GM19035 (cell line): ENCODE results near the gene VPS33A.
"Not testable (repeated sequence)": the region's sequence is repeated elsewhere in the genome, so short reads cannot be mapped to it uniquely, and the experiment has no call there.

Experiments
- ATAC-seq: cut with Tn5 transposase; IDR thresholded peaks from one replicate; pipeline ENCODE4 v1.9.1; 2021; ENCODE audit not compliant: unreplicated experiment

Gene VPS33A

DNA sequence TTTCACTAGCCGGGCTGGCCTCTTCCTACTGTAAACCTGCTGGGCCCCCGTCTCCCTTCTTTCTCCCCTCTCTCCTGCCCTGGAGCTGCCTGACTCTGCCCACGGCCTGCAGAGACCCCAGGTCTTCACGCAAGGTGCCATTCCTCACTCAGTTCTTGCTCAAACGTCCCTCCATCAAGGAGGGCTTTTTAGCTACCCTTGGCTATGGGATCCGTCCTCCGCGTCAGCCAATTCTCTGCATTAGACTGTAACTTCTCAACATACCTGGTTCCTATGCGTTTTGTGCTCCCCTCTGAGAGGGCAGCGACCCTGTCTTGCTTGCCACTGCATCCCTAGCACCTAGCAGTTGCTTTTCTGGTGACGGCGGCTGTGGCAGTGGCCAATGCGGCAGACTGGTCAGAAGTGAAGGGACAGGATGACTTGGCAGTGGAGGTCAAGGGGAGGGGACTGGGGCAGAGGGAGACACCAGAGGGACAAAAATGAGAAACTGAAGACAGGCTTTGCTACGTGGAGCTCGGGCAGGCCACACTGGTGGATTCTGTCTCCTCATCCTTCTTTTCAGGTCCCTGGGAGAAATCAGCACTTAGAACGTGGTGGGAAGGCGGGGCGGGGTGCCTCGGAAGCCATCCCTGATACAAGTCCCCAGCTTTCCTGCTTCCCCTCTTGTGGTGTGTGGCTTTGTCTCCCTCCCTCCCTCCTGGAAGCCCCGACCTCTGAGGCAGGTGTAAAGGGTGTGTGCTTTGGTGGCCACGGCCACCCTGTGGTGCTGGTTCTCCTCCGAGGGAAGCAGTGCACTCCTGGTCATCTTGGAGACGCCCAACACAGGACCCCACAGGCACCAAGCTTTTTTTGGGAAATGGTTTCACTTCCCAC, 61.0 kb downstream of the VPS33A start:
- no peak for ATAC-seq

DNA sequence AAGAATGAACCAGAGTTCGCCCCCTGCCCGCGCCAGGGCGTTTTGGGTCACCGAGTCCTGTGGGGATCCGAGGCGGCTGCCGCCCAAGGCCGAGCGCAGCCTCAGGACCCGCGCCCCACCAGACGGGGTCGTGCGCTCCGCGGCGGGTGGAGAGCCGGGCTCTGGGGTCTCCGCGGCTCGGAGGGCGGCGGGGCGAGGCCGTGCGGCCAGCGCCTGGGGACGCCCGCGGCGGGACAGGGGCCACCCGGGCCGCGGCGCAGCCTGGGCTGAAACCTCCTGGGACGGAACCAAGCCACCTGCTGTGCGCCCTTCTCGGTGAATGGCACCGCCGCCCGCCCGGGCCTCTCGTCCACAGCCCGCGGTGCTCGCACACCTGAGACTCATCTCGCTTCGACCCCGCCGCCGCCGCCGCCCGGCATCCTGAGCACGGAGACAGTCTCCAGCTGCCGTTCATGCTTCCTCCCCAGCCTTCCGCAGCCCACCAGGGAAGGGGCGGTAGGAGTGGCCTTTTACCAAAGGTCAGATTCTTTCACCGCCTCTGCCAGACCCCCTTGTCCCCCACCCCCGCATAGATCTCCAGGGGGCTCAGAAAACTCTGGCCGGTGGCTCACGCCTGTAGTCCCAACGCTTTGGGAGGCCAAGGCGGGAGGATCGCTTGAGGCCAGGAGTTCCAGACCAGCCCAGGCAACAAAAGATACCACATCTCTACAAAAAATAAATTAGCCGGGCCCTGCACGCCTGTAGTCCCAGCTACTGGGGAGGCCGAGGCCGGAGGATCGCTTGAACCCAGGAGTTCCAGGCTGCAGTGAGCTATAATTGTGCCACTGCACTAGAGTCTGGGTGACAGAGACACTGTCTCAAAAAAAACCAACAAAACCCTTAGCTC, 61.9 kb downstream of the VPS33A start:
- no peak for ATAC-seq

DNA sequence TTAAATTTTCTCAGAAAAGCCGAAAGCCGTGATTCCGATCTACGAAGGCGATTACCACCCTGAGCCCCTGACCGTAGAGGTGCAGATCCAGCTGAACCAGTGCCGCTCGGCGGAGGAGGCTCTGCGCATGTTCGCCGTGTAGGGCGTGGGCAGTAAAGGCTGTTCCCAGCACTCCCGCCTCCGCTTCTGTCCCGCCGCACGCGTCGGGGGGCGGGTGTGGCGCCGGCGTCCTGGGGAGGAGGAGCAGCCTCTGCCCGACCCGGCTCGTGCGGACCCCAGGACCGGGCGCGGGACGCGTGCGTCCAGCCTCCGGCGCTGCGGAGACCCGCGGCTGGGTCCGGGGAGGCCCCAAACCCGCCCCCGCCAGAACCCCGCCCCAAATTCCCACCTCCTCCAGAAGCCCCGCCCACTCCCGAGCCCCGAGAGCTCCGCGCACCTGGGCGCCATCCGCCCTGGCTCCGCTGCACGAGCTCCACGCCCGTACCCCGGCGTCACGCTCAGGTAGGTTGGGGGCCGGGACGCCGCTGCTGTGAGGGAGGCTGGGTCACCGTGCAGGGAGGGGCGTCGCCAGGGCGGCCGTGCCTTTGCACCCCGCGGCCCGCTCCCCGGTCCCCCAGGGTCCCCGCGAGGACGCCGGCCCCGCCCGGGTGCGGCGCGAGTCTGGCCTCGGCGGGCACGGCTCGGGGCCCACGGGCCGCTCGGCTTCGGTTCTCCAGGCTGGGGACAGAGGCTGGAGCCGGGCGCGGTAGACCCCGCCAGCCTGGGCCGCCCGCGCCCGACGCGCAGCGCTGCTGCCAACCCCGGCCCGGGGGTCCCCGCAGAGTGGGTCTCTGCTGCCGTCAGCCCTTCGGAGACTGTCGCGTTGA, 62.8 kb downstream of the VPS33A start, which contains the start of gene B3GNT4:
TSS of gene B3GNT4 (plus strand) at position 409 of the 866 bp plus-strand sequence. CDS start 910 bp downstream, outside the sequence.
- ATAC-seq = no peak

DNA sequence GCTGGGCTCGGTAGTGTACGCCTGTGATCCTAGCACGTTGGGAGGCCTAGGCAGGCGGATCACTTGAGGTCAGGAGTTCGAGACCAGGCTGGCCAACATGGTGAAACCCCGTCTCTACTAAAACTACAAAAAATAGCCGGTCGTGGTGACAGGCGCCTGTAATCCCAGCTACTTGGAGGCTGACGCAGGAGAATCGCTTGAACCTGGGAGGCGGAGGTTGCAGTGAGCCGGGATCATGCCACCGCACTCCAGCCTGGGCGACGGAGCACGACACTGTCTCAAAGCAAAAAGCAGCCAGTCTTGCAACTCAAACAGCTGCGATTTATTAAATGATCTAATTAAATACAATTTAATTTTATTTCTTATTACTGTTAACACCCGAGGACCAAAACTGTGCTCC, 63.5 kb downstream of the VPS33A start:
- ATAC-seq = not testable (repeated sequence)

DNA sequence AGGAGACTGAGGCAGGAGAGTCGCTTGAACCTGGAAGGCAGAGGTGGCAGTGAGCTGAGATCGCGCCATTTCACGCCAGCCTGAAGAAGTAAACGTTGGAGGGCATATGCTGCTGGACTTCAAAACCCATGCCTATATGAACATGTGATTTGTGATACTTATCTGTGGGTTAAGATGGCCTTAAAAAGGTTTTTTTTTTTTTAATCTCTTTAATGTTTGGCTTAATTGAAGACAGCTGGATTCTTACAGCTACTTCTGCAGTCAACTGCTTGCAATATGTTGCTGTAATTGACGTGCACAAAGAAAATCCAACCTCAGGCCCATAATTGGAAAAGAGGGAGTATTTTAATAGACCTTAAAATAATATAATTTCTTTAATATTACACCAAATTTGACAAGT, 64.3 kb downstream of the VPS33A start:
- no peak for ATAC-seq

DNA sequence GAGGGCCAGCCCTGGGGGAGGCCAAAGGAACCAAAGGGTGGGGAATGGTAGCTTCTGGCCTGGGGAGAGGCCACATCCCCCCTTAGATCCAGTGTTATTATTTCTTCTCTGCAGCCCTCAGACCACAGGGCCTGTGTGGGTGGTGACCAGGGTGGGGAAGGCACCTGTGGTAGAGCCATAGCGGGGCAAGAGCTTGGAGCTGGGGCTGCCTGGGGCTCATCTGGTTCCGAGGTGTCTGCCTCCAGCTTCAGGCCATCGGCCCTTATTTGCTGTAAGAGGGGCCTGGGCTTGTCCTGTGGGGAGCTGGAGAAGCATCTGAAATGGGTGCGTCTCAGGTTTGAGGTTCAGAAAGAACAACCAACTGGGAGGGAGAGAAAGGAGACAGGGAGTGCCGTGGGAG, 64.9 kb downstream of the VPS33A start:
- no peak for ATAC-seq

DNA sequence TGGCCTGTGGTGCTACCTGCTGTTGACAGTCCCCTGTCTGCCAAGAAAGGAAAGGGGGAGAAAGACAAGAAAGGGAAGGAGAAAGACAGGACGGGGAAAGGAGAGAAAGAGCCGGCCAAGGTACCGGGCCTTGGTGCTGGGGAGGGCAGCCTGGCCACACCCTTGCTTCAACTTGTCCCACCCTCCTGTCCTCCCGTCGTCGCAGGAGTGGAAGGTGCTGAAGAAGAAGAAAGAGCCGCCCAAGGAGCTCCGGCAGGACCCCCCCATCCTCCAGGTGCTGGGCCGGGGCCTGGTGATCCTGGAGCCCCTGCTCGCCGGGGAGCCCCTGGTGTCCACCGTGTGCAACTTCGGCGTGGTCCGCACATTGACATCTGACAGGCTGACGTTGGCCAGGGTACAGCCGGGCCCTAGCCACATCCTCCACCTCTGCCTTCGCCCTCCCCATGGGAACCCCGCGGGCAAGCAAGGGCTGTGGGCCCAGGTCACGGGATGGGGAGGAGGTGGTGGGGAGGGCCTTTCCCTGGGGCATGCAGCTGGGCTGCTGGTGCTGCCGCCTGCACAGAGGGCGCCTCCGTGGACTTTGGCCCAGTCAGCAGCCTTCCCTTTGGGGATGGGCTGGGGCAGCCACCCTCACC, 65.6 kb downstream of the VPS33A start:
- no peak for ATAC-seq

DNA sequence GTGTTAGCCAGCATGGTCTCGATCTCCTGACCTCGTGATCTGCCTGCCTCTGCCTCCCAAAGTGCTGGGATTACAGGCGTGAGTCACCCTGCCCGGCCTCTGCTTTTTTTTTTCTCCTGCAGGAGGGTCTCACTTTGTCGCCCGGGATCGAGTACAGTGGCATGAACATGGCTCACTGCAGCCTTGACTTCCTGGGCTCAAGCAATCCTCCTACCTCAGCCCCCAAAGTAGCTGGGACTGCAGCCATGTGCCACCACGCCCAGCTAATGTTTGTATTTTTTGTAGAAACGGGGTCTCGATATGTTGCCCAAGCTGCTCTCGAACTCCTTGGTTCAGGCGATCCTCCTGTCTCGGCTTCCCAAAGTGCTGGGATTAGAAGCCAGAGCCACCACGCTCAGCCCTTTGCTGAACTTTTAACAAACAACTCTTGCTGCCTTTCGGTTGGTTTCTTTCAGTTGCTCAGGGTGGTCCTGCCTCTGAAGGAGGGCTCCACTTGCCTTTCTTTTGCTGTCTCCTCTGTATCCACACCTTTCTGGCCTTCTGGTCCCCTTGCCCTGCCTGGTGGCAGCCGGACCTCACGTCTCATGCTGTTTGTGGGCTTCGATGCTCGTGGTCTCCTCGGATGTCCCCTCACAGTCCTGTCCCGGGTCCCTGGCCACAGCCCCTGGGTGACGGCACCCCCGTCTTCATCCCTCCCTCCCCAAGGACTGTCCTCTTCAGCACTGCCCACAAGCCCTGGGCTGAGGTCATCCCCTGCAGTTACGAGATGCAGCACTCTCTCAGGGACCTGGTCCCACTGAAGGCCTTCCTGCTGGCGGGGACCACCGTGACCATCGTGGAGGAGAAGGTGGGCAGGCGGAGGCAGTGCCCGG, 66.6 kb downstream of the VPS33A start:
- no peak for ATAC-seq

DNA sequence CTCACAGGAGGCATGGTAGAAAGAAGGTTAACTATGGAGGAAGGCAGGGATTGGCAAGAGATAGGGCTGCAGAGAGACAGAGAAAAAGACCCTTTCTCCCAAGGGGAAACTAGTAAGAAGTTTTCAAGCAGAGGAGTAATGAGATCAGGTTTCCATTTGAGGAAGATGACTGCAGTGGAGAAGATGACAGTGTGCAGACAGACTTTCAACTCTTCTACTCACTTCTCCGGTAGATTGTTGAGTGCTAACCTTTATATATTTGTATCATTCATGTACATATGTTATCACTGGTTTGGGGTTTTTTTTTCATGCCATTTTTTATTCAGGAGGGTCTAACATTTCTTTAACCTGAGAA, 68.7 kb downstream of the VPS33A start:
- no peak for ATAC-seq

DNA sequence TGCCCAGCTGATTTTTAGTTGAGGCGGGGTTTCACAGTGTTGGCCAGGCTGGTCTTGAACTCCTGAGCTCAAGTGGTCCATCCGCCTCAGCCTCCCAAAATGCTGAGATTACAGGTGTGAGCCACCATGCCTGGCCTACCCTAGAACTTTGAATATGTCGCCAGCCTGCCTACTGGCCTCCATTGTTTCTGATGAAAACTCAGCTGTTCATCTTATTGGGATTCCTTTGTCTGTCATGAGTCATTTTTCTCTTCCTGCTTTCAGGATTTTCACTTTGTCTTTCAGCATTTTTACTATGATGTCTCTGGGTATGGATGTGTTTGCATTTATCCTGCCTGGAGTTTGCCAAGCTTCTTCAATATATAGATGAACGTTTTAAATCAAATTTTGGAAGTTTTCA, 70.9 kb downstream of the VPS33A start:
- ATAC-seq = no peak

DNA sequence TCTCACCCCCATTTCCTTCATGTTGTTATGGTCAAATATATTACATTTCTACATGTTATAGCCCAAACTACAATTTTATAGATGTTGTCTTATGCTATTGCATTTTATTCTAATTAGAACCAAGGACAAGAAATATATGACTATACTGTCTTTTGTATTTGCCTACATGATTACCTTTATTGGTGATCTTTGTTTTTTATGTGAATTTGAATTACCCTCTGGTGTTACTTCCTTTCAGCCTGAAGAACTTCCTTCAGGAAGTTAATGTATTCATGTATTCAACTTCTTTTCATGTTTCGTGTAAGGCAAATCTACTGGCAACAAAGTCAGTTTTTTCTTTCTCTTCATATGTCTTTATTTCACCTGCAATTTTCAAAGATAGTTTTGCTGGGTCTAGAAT, 71.5 kb downstream of the VPS33A start:
- ATAC-seq = no peak

DNA sequence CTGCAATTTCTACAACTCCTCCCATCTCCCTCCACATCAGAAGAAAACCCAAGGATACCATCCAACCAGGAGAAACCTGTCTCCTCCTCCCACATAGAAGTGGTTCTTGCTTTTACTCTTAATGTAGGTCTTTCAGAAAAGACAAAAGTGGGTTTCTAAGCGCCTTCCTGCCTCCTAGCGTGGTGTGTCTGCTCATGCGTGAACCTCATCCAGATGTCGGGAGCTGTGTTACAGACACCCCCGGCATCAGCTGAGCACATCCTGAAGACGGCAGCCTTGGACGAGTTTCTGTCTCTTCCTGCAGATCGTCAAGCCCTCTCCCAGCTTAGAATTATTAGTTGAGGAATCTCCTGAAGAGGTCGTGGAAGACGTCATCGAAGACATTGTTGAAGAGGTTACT, 73.9 kb downstream of the VPS33A start:
- ATAC-seq = no peak

DNA sequence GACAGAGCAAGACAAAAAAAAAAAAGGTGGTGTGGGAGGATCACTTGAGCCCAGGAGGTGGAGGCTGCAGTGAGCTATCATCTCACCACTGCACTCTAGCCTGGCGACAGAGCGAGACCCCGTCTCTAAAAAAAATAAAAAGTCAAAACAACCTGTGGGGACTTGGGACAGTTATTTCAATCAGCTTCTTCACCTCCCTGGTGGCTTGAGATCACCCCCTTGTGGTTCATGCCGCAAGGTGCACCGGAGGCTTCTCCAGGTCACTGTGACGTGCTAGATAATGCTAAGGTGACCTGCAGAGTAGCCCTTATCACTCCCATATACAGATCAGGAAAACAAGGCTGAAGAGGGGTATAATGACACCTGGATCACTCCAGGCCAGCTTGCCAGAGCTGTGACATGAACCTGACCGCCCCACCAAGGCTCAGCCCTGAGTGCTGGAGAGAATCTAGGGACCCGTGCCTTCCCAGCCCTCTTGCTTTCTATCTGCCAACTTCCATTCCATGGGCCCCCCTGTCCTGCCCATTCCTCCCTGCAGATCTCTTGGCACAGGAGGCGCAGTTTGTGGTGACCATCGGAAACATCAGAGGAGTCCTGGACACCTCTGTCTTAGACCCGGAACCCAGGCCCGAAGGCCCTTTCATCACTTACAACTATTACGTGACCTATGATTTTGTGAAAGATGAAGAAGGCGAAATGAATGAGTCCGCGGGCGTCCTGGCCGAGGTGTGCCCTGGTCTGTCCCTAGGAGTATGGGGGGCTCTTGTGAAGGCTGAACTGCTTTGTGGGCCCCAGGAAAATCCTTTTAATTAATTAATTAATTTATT, 75.2 kb downstream of the VPS33A start:
- no peak for ATAC-seq

DNA sequence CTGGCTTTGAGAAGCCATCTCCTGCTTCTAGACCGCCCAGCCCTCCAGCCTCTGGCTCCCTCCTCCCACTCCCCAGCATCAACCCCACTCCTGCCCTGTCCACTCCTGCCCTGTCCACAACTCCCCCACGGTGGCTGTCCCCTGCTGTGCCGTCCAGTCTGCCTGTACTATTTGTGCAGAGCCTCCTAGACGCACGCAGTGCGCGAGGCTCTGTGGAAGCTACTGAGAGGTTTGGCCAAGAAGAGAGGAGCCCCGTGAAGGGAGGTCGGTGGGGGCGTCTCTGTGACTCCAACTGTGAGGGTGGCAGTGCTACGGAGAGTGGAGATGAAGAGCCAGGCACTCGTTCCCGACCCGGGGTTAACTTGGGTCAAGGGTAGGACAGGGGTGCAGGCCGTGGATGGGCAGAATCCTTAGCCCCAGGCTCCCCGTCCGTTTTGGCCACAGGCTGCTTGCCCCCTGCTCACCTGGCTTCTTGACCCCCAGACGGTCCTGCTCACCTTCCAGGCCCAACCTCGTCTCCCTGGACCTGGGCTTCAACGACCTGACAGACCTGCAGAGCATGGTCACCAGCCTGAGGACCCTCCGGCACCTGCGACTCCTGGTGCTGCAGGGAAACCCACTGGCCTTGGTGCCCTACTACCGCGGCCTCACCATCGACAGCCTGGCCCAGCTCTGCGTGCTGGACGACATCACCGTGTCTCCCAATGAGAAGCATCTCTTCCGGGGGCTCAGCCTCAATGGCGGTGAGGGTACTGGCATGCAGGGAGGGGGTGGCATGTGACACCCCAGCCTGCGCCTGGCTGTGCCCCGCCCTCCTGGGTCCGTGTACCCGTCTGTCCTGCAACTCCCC, 76.4 kb downstream of the VPS33A start:
- no peak for ATAC-seq

DNA sequence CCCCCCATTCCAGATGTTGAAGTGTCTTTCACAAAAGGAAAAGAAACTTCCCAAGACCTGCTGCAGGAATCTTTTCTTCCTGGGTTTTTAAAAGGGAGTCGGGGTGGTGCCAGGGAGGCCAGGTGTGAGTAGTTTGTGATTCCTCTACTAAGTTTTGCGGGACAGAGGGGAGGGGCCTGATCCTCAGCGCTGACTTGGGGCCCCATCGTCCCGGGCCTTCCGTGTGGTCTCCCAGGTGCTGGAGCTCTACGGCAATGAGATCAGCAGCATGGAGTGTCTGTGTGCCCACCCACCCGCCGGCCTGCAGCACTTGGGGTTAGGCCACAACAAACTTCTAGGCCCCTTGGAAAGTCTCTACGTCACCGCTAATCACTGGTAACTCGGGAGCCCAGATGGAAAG, 78.8 kb downstream of the VPS33A start:
- ATAC-seq = no peak

DNA sequence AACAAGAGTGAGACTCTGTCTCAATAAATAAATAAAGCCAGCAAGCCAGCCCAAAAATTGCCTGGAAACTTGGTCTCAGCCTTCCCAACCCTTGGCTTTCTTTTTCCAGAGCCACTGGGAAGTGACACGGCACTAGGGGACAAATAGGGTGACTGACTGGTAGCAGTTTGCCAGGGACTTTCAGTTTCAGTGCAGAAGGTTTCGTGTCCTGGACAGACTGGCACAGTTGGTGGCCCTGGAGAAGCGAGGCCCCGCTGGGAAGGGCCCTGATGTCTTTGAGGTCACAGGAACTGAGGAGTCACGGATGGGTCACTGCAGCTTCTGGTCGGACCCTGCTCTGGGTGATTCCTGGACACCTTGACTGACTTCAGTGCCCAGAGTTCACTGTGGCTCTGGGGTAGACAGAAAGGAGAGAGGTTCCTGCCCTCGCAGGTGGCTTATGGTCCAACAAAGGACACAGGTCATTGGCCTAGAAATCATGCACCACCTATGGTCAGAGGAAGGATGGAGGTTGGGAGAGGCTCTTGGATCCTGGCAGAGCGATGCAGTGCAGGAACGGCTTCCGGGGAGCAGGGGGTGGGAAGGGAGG, 80.7 kb downstream of the VPS33A start:
- ATAC-seq = no peak

DNA sequence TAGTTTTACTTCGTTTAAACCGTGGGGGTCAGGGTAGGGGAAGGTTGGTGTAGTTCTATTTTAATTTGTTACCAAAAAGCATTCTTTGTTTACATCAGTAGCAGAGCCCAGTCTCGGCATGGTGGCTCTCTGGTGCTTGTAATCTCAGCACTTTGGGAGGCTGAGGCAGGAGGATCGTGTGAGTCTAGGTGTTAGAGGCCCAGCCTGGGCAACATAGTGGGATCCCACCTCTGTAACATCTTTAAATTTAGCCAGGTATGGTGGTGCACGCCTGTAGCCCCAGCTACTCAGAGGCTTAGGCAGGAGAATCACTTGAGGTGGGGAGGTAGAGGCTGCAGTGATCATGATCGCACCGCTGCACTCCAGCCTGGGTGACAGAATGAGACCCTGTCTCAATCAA, 81.2 kb downstream of the VPS33A start:
- ATAC-seq = no peak

DNA sequence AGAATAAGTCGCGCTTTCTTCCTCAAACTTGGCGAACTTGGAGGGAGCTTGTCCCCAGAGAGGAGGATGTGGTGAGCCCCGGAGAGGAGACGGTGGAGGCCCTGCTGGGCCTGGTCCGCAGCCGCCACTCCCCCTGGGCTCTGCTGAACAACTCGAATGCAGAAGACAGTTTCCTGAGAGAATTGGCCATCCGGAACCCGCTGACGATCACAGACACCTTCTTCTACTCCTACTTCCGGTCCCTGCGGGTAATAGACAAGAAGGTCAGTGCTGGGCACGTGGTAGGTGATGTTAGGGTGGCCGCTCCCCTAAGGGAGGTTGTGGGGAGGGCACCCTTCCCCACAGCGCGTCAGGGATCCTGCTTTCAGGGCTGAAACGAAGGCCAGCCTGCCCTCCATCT, 81.8 kb downstream of the VPS33A start:
- no peak for ATAC-seq
